ENCODE results near the gene PLCD3.

DNA sequence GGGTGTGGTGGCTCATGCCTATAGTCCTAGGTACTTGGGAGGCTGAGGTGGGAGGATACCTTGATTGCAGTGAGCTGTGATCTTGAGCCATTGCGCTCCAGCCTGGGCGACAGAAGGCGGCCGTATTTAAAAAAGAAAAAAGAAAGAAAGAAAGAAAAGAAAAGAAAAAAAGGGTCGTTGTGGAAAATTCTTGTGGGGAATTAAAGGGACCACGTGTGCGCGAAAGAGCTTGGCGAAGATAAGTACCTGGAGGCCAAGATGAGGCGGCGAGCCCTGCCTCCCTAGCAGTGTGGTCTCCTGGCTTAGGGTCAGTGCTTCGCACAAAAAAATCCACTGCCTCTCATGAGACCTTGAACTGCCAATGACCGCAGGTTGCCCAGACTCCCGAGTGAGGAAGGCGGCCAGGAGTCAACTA is 71.9 kb downstream of the PLCD3 start:
- TF ChIP-seq, protein P1, sequence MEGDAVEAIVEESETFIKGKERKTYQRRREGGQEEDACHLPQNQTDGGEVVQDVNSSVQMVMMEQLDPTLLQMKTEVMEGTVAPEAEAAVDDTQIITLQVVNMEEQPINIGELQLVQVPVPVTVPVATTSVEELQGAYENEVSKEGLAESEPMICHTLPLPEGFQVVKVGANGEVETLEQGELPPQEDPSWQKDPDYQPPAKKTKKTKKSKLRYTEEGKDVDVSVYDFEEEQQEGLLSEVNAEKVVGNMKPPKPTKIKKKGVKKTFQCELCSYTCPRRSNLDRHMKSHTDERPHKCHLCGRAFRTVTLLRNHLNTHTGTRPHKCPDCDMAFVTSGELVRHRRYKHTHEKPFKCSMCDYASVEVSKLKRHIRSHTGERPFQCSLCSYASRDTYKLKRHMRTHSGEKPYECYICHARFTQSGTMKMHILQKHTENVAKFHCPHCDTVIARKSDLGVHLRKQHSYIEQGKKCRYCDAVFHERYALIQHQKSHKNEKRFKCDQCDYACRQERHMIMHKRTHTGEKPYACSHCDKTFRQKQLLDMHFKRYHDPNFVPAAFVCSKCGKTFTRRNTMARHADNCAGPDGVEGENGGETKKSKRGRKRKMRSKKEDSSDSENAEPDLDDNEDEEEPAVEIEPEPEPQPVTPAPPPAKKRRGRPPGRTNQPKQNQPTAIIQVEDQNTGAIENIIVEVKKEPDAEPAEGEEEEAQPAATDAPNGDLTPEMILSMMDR (IDR thresholded peaks at IDR 0.05) = no peak
- no peak for TF ChIP-seq POLR2A (IDR thresholded peaks at IDR 0.05)

All from suprapubic skin (tissue), 3 donors.